ENCODE results near the gene CNNM3.

The CNNM3 gene

GRCh38 chr2:96816836-96817702 lies 1.0 kb downstream of the CNNM3 start:
- no peak for DNase-seq (ENCODE audit: low read depth, low spot score)

DNA sequence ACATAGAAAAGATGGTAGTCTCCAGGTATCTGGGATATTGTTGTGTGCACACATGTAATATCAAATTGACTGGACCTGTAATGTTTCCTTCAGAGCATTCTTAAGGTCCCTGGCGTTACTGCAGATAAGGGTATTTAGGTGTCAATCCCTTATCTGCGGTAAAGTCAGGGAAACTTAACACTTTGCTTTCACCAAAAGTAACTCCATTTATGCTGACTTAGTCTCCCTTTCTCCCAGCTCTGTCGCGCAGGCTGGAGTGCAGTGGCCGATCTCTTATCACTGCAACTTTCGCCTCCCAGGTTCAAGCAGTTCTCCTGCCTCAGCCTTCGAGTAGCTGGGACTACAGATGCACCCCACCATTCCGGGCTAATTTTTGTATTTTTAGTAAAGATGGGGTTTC lies 1.8 kb downstream of the CNNM3 start:
- no peak for DNase-seq (ENCODE audit: low read depth, low spot score)

GRCh38 chr2:96819128-96819875 lies 3.2 kb downstream of the CNNM3 start:
- no peak for DNase-seq (ENCODE audit: low read depth, low spot score)

DNA sequence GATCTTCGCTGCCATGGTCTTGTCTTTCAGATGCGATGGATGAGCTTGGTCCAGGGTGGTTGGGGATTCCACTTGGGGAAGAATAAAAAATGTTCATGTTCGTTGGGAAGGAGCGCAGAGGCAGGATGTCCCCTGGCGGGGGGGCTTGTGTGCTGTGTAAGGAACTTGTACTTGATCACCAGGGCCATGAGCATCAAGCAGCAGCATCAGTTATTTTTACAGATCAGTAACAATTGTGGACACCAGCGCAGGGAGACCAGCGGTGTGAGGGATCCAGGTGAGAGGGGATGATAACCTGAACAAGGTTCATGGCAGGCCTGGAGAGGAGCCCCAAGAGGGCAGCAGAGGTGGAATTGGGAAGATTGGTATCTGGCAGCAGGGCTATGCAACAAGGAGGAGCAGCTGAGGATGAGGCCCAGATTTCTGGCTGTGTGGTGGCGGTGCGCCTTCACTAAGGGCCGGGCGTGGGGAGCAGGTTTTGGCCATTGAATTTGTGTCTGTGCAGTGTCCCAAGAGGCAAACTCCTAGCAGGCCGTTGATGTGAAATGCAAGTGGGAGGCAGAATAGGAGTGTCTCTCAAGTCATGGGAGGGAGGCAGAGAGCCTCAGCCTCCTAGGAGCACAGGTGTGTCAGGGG lies 3.9 kb downstream of the CNNM3 start:
- no peak for DNase-seq (ENCODE audit: low read depth, low spot score)

GRCh38 chr2:96821113-96821675 lies 5.1 kb downstream of the CNNM3 start:
- no peak for DNase-seq (ENCODE audit: low read depth, low spot score)

- no peak for DNase-seq (ENCODE audit: low read depth, low spot score)
These were observed 6.7 kb downstream of the CNNM3 start for GRCh38 chr2:96822786-96823185.

DNA sequence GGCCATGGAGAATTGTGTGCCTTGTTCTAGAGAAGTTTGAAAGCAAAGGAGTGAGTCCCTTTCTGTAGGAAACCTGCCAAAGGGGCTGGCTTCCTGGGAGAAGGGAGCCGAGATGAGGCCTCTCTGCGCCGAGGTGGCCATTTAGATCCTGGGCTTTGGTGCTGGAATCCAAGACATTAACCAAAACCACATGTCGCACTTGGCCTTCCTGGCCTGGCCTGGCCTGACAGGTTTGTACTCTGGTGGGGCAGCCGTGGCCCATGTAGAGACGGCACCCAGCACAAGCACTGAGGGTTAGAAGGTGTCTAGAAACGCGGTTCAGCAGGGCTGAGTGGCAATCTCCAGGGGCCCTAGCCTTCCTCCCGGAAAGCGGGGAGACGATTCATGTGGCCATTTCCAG lies 7.1 kb downstream of the CNNM3 start:
- no peak for DNase-seq (ENCODE audit: low read depth, low spot score)

DNA sequence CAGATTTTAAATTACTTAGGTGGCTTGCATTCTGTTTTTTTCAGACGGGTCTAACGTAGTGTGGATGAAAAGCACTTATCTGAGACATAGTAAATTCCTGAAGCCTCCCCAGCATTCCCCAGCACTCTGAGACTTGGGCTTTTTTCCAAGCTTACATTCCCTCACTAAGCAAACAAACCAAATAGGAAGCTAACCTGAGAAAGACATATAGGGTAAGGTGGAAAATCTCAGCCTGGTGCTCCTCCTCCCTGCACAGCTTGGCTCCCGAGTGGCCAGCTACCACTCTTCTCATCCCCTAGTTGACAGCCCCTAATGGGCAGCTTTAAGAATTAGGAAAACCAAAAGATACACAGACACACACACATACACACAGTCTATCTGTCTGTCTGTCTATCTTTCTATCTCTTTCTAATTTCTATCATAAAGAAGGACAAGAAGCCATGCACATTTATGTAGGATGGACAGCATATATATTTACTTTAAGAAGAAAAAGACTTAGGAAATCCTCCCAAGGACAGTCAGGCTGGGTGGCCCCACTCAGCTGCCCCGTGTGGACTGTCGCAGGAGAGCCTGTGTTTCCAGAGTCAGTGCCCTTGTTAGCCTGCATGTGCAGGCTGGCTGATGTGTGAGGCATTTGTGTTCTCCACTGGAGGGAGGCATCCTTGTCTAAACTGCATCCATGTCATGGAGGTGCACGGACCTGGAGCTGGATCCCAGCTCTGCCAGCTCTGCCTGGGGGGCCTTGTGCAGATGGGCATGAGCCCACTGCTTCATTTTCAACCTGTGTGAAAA lies 8.2 kb downstream of the CNNM3 start:
- DNase-seq (ENCODE audit: low read depth, low spot score) = no peak

GRCh38 chr2:96825057-96825456 lies 9.0 kb downstream of the CNNM3 start:
- DNase-seq (ENCODE audit: low read depth, low spot score) = no peak

GRCh38 chr2:96826546-96827278 lies 10.6 kb downstream of the CNNM3 start:
- DNase-seq (ENCODE audit: low read depth, low spot score) = no peak

GRCh38 chr2:96828436-96828835 lies 12.4 kb downstream of the CNNM3 start:
- no peak for DNase-seq (ENCODE audit: low read depth, low spot score)

- DNase-seq (ENCODE audit: low read depth, low spot score) = no peak
These were observed 12.8 kb downstream of the CNNM3 start for GRCh38 chr2:96828874-96829273.

GRCh38 chr2:96830044-96830562 lies 14.0 kb downstream of the CNNM3 start:
- DNase-seq (ENCODE audit: low read depth, low spot score) = no peak

- no peak for DNase-seq (ENCODE audit: low read depth, low spot score)
These were observed 15.6 kb downstream of the CNNM3 start for GRCh38 chr2:96831679-96832078.

GRCh38 chr2:96832408-96832753 lies 16.3 kb downstream of the CNNM3 start:
- DNase-seq (ENCODE audit: low read depth, low spot score) = no peak

GRCh38 chr2:96832754-96833507 lies 16.9 kb downstream of the CNNM3 start:
- no peak for DNase-seq (ENCODE audit: low read depth, low spot score)

- DNase-seq (ENCODE audit: low read depth, low spot score) = no peak
These were observed 19.8 kb downstream of the CNNM3 start for GRCh38 chr2:96835830-96836229.

DNA sequence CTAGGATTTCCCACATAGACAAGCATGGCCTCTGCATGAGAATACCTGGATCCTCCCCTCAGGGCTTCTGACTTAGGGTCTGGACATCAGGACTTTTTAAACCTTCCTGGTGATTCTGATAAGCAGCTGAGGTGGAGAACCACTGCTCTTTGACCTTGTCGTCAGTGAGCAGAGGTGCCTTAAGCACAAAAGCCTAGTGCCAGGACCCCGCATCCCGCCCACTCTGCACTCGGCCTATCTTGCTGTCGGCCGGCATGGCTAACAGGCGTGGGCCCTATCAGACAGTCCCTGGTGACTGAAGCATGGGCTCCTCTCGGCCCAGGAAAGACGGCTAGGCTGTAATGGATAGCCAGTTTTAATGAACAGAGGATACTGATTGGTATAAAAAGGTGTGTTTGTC lies 21.5 kb downstream of the CNNM3 start:
- DNase-seq (ENCODE audit: low read depth, low spot score) = no peak

DNA sequence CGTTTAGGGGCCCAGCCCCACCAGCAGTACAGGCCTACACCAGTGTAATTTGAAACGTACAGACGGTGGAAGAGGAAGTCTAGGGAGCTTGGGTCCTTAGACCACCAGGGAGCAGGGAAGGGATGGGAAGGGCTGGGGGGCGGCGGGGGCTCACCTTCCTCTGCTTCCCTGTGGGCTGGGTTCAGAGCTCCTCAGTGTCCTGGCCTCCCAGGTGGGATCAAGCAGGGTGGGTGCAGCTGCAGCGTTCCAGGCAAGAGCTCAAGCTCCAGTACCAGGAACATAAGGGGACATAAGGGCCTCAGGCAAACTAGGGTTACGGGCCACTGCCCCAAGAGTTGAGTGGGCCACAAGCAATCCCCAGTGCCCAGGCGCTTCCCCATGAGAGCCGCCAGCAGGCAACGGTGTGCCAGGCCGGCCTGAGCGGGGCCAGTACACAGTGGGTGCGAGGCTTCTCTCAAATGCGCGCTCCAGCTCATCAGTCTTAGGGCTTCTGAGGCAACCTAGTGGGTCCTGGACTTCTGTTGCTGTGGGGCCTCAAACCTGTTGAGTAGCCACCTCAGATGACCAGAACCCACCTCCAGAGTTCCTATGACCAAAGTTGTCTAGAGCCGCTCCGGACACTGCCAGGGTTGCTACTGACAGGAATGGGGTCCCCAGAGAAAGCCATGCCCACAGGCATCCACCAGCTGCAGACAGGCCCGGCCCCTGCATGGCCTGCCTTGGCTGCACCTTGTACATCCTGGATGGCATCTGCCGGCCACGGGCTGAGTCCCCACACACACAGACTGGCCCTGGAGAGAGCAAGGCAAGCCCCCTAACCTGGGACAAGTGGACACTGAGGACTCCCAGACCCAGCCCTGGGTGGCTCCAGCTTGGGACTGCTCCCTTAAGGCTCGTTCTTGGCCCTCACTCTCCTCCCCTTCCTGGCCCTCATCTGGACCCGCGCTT lies 22.6 kb downstream of the CNNM3 start:
- DNase-seq (ENCODE audit: low read depth, low spot score) = no peak

All from activated naive CD8-positive, alpha-beta T cell treated with anti-CD3 and anti-CD28 coated beads, Interleukin-2, amount 50 U/mL, for 16 hours (primary cell).